HL-60 (cell line): Measurements from ENCODE around the gene SFMBT2.
A peak's percentile ranks its signal among the peaks of the same experiment; 100 is the strongest.

Experiments
- DNase-seq, 2 experiments: peaks; one replicate each; pipeline ENCODE4 v3.0.0-alpha.2; 2010 to 2020; ENCODE audit warnings: low read depth in 1 of 2, low spot score in 1 of 2
- H3K27ac ChIP-seq: fragments of 250-450 bp; sonication (Bioruptor Pico); replicated peaks from 2 replicates; pipeline ENCODE4 v1.5.1; 2020; ENCODE audit warnings: mild to moderate bottlenecking, moderate library complexity
- H3K27me3 ChIP-seq: fragments of 250-450 bp; sonication (Bioruptor Pico); 2 replicates; pipeline ENCODE4 v1.5.1; 2021; ENCODE audit warnings: mild to moderate bottlenecking, moderate library complexity; ENCODE audit not compliant: insufficient read depth, poor library complexity, severe bottlenecking
- H3K4me3 ChIP-seq: replicated peaks from 2 replicates; pipeline ENCODE4 v1.5.1; 2011; ENCODE audit warnings: mild to moderate bottlenecking, control low read depth, low read length; ENCODE audit not compliant: insufficient read depth
- GABPA ChIP-seq: IDR thresholded peaks from 2 replicates; pipeline ENCODE4 v1.6.1; 2012; ENCODE audit warnings: low read depth
- POLR2AphosphoS5 ChIP-seq: IDR thresholded peaks from 2 replicates; pipeline ENCODE4 v1.6.1; 2012; ENCODE audit warnings: low read depth
- SPI1 ChIP-seq: IDR thresholded peaks from 2 replicates; pipeline ENCODE4 v1.6.1; 2012; ENCODE audit warnings: low read depth, mild to moderate bottlenecking, borderline replicate concordance
- TF ChIP-seq, protein P1 (sequence below): IDR thresholded peaks from one replicate; pipeline ENCODE4 v1.5.1; 2011; ENCODE audit warnings: low read length, control low read depth, inconsistent platforms; ENCODE audit not compliant: insufficient read depth
- TF ChIP-seq, protein P2 (sequence below): IDR thresholded peaks from 2 replicates; pipeline ENCODE4 v1.6.1; 2012; ENCODE audit warnings: low read depth; ENCODE audit not compliant: insufficient replicate concordance

The SFMBT2 gene

DNA sequence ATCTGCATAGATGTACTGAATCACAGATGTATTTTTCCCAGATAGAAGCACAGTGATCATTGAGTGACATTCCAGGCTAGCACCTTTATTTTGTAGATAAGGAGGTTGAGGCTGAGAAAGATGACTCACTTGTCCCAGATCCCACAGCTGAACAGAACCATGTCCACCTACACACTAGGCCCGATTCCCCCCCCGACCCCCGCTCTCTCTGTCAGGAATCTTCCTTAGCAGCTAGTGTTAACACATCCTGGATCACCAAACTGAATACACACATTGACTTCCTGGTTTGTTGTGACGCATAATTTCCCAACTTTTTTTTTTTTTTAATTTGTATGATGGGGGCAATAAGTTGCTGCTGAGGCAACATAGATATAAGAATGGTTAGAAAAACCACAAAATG lies 5.2 kb downstream of the SFMBT2 start:
- H3K27me3 ChIP-seq: no peaks in the 10 kb centered on the region
- peak in 1 of 2 experiments; percentile 46 for DNase-seq
- no peak overlapping the region for H3K4me3 ChIP-seq
- no peak overlapping the region for H3K27ac ChIP-seq
- TF ChIP-seq SPI1: no peak
- TF ChIP-seq, protein P1, sequence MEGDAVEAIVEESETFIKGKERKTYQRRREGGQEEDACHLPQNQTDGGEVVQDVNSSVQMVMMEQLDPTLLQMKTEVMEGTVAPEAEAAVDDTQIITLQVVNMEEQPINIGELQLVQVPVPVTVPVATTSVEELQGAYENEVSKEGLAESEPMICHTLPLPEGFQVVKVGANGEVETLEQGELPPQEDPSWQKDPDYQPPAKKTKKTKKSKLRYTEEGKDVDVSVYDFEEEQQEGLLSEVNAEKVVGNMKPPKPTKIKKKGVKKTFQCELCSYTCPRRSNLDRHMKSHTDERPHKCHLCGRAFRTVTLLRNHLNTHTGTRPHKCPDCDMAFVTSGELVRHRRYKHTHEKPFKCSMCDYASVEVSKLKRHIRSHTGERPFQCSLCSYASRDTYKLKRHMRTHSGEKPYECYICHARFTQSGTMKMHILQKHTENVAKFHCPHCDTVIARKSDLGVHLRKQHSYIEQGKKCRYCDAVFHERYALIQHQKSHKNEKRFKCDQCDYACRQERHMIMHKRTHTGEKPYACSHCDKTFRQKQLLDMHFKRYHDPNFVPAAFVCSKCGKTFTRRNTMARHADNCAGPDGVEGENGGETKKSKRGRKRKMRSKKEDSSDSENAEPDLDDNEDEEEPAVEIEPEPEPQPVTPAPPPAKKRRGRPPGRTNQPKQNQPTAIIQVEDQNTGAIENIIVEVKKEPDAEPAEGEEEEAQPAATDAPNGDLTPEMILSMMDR: no peak

DNA sequence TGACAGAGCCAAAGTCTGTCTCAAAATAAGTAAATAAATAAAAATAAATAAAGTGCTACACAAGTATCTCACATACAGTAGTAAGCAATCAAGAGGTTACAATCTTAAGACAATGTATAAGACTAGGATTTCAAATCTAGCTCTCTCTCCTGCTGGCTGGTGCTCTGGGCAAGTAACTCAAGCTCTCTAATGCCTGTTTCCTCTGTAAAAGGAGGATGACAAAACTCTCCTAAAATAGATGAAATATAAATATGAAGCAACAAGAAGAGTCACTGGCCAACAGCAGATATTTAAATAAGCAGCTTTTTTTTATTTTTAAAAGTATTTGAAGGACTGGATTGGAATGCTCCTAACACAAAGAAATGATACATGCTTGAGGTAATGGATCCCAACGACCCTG lies 7.2 kb downstream of the SFMBT2 start:
- Histone ChIP-seq H3K4me3 (no peak overlapping the region), H3K27ac (no peak overlapping the region), H3K27me3 (no peaks in the 10 kb centered on the region)
- DNase-seq: no peak
- TF ChIP-seq POLR2AphosphoS5 (no peak), SPI1 (no peak), GABPA (no peak)
- TF ChIP-seq, protein P2, sequence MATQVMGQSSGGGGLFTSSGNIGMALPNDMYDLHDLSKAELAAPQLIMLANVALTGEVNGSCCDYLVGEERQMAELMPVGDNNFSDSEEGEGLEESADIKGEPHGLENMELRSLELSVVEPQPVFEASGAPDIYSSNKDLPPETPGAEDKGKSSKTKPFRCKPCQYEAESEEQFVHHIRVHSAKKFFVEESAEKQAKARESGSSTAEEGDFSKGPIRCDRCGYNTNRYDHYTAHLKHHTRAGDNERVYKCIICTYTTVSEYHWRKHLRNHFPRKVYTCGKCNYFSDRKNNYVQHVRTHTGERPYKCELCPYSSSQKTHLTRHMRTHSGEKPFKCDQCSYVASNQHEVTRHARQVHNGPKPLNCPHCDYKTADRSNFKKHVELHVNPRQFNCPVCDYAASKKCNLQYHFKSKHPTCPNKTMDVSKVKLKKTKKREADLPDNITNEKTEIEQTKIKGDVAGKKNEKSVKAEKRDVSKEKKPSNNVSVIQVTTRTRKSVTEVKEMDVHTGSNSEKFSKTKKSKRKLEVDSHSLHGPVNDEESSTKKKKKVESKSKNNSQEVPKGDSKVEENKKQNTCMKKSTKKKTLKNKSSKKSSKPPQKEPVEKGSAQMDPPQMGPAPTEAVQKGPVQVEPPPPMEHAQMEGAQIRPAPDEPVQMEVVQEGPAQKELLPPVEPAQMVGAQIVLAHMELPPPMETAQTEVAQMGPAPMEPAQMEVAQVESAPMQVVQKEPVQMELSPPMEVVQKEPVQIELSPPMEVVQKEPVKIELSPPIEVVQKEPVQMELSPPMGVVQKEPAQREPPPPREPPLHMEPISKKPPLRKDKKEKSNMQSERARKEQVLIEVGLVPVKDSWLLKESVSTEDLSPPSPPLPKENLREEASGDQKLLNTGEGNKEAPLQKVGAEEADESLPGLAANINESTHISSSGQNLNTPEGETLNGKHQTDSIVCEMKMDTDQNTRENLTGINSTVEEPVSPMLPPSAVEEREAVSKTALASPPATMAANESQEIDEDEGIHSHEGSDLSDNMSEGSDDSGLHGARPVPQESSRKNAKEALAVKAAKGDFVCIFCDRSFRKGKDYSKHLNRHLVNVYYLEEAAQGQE: no peak
- TF ChIP-seq, protein P1: no peak

DNA sequence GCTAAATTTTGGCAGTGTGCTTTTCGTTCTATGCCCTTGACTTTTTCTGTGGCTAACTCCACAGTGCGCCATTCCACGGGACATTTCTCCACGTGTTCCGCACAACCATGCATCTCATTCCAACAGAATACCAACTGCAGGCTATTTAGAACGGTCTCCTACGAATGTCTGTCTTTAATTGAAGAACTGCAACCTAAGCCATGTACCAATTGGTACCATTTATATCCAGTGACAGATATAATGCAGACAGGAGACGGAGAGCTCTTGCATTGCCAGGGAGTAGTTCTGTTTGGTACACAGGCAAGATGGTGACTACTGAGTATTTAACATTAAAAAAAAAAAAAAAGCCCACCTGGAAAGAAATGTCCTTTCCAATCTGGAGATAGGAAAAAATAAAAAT lies 9.1 kb downstream of the SFMBT2 start:
- DNase-seq: no peak
- TF ChIP-seq, protein P1: no peak
- no peak for TF ChIP-seq POLR2AphosphoS5
- TF ChIP-seq SPI1: no peak
- TF ChIP-seq GABPA: no peak
- TF ChIP-seq, protein P2: no peak
- Histone ChIP-seq H3K27me3 (no peaks in the 10 kb centered on the region), H3K4me3 (no peak overlapping the region), H3K27ac (no peak overlapping the region)

DNA sequence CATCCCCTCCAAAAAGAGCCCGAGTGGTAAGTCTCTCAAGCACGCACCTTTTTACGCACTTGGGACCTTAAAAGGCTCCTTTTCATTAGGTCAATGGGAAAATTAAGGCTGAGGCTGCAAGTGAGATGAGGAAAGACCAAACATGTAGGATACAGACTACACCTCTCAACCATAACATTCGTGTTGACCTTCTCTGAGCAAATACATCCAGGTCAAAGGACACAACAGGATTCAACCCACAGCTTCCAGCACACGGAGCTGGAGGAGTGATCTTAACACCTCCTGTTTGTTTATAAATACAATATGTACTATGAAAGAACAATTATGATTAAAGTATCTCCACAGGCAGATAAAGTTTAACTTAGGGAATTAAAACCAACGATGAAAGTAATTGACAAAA lies 9.7 kb downstream of the SFMBT2 start:
- H3K27me3 ChIP-seq: no peaks in the 10 kb centered on the region
- no peak overlapping the region for H3K4me3 ChIP-seq
- H3K27ac ChIP-seq: no peak overlapping the region
- DNase-seq: no peak
- TF ChIP-seq, protein P1: no peak
